HS-5 (cell line): ENCODE results near the gene VASH2.
"Not testable (repeated sequence)": the region's sequence is repeated elsewhere in the genome, so short reads cannot be mapped to it uniquely, and the experiment has no call there.

Experiments
- DNase-seq: peaks from one replicate; pipeline ENCODE4 v3.0.0-alpha.2; 2012; ENCODE audit warnings: low read depth

VASH2 gene

DNA sequence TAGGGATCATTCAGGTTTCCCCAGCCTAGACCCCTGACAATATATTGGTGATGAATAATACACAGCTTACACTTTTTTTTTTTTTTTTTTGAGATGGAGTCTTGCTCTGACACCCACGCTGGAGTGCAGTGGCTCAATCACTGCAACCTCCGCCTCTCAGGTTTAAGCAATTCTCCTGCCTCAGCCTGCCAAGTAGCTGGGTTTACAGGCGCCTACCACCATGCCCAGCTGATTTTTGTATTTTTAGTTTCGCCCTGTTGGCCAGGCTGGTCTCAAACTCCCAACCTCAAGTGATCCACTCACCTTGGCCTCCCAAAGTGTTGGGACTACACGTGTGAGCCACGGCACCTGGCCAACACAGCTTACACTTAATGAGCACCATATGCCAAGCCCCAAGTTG, 7.2 kb downstream of the VASH2 start:
- DNase-seq, result no peak

GRCh38 chr1:212958175-212958574, 7.8 kb downstream of the VASH2 start:
- DNase-seq, result no peak

DNA sequence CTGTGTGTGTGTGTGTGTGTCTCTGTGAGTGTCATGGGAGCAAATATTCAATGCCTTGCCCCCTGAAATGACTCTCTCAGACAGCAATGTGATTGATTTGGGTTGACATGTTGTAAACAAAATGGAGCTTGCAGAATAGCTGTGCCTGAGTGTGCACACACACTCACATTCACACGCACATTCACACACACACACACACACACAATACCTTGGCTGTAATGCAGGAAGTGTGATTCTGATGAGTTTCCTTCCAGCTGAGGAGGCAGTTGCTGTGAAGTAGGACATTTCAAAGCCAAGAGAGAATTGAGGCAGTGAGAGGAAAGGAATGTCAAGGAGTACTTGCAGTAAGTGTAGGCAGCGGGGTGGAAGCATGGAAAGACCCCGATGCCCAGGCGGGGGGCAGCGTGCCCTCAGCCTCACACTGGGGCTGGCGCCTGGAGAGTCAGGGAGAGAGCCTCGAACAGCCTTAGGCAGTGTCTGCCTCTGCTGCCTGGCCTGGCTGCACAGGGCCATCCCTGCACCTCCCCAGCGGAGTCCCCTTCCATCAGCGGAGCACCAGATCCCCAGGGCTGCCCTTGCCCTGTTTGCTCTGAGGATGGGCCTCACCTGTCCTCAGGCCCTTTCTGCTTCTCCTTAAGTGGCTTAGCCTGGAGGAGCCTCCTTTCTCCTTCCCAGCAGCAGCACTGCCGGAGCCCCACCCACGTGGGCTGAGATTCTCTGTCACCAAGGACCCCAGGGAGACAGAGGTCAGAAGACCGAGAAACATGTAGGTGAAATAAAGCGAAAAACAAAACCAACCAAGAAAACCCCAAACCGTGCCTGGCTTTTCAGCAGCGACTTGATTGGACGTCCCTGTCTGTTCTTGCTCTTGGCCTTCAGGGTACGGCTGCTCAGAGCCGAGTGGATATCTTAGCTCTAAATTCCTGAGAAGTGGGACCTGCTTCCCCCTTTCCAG, 9.2 kb downstream of the VASH2 start:
- no peak for DNase-seq

- DNase-seq, result no peak
These were observed 10.6 kb downstream of the VASH2 start for GRCh38 chr1:212960932-212961331.

GRCh38 chr1:212962509-212962908, 12.2 kb downstream of the VASH2 start:
- DNase-seq, result no peak

DNA sequence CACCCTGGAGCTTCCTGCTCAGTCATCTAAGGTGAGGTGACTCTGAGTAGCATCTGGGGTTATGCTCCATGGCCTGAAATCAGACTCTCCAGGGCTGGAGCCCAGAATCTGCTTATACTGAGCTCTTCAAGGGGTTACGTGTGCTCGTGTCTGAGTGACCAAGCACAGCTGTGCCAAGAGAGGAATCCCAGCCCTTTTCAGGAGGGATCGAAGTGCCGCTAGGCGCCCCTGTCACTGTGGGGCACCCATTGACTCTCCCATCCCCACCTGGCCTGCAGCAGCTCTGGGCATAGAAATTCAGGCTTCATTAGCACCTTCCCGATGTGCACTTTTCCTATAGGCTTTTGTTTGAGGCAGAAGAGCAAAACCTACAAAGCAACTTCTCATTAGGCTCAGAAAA, 13.8 kb downstream of the VASH2 start:
- DNase-seq, result no peak

GRCh38 chr1:212964993-212965392, 14.7 kb downstream of the VASH2 start:
- DNase-seq, result not testable (repeated sequence)

GRCh38 chr1:212966616-212967015, 16.3 kb downstream of the VASH2 start:
- no peak for DNase-seq

DNA sequence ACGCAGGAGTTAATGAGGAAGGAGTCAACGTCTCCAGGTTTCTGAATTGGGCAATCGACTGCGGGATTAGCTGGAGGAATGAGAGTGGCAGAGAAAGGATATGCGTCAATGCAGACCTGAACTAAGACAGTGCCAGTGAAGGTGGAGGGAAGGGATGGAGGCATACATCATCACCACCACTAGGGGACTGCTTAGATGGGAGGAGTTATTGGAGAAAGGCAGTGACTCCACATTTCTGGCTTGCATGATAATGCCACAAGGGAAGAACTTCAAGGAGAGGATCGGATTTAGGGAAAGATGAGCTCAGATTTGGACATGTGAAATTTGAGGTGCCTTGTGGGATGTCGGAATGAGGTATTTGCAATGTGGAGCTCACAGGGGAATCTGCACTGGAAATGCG, 17.5 kb downstream of the VASH2 start:
- no peak for DNase-seq

- no peak for DNase-seq
These were observed 18.1 kb downstream of the VASH2 start for GRCh38 chr1:212968368-212968863.

GRCh38 chr1:212970085-212970484, 19.7 kb downstream of the VASH2 start:
- no peak for DNase-seq

DNA sequence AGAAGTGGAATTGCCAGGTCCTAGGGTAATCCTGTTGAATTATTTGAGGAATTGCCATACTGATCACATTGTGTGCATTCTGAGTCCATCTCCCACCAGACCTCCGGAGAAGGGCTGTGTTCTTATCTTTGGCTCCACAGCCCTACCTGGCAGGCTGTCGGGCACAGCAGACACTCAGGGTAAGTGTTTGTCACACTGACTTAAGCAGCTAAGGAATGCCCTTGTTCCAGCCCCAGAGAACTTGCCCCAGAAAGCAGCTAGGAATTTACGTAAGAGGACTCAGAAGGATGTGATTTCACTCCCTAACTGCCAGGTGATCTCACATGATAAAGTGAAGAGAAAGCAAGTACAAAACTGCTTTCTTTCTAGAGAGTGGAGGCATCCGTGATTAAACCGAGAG, 21.0 kb downstream of the VASH2 start:
- DNase-seq, result no peak

GRCh38 chr1:212973426-212973825, 23.1 kb downstream of the VASH2 start:
- no peak for DNase-seq

DNA sequence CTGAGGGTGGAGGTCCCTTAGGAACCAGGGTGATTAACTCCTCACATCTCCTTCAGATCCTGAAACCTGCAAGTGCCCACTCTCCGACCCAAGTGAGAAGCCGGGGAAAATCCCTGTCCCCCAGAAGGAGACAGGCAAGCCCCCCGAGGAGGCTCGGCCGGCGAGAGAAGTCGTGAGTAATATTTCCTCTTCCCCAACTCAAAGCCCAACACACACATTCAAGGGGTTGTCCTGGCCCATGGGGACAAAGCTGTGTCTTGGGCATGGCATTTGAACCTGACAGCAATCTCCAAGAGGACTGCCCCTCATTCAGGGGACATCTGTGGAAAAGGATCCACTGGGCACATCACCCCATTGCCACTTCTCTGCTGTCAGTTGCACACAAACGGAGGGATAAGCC, 23.6 kb downstream of the VASH2 start:
- DNase-seq, result no peak

DNA sequence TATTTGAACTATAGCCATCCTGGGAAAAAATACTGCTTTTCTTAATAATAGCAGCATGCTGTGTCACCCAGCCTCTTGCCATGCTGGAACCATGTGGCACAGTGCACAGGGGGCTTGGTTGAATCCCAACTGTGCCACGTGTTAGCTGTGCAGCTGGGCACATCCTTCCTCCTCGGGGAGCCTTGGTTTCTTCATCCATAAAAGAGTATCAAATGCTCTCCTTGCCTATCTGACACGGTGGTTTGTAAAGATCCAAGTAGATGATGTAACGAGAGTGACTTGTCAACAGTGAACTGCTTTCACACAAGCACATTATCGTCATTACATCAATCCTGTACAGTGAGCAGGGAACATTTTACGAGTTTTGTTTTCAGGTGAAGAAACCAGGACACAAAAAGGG, 24.4 kb downstream of the VASH2 start:
- no peak for DNase-seq

DNA sequence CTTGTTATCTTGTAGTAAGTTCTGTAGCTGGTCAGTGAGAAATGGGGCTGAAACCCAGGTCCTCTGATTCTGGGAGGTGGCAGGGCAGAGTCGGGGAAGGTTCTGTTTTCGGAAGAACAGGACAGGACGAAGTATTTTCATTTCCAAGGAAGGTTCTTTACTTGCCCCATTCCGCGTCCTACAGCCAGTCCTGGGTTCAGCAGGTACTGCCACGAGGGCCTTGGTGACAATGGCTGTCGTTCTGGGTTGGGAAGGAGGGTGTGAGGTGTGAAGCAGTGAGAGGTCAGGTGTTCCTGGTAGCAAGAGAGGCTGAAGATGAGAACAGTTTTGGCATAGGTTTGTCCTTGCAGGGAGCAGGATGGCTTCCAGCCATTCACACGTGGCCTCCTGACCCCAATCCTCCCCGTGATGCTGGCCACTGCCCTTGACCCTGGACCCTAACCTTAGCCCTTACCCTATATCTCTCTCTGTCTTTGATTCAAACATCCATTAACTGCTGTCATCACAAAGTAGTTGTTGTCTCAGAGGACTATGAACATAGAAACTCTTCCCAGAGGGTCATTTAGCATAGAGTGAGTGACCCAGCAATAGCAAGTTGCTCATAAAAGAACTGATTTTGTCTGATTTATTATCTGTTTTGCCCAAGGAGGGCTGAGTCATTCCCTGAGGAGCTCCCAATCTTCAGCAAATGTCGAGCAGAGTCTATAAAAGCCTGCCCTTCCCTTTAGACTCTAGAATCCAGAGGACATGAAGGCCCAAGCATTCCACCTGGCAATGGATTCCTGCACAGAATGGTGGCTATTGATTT, 25.0 kb downstream of the VASH2 start:
- DNase-seq, result no peak

GRCh38 chr1:212976586-212976985, 26.2 kb downstream of the VASH2 start:
- no peak for DNase-seq

DNA sequence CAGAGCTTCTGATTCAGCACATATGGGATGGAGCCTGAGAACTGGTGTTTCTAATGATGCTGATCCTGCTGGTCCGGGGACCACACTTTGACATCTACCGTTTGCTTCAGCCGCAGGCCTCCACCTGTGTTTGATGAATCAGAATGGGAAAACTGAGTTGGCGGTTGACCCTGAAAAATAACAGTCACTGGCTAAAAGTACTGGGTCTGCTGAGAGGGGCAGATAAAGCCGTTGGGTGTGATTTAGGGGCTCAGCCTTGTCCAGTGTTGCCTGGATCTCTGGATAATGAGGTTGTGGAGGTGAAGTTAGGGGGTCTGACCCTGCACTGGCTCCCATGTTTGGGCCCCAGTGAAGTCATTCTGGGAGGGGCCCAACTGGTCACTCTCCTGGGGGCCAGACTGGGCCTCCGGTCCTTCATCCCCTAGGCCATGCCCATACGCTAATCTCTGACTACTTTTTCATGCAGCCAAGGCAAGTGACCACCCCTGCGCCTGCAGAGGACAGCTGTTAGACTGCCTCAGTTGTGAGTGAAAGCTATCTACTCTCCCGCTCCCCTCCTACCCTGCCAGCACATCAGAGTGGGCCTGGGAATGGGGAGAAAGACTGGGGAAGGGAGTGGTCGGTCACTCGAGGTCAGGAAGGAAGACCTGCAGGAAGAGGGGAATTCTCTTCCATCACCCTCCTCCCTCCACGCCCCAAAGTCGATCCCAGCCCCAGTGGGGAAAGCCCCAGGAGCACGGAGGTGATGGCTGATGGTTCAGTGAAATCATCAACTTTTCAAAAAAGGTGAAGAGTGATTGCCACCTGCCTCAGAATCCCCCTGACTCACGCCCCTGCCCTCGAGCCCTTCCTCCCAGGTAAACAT, 27.7 kb downstream of the VASH2 start:
- DNase-seq, result no peak

DNA sequence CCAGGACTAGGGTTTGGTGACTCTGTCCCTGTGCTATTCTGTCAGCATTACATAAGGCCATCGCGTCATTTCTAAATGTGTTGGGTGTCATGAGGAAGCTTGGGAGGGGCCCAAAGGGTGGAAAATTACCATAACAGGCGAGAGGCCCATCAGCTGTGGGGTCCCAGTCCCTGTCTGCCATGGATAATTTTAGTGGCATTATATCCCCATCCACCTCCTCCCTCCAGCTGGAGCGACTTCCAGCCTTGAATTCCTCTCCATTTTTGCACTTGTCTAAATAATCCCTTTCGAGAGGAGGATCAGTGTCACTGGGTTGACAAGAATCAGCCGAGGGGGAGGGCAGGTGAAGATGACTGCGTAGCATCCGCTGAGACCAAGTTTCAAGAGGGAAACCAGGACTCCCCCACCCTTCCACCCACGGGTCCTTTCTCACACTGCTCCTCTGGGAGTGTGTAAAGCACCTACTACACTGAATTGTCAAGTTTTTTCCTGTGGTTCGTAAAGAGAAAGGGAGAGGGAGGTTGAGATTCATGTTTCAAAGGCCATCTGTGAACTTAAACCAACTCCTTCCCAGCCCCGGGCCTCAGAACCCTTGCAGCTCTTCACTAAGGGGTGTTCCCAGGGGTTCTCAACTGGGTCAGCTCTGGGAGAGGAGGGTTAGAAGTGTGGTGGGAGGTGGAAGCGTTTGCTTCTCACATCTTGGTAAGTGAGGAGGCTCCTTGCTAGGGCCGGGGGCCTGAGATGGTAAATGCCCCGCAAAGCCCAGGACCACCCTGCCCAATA, 29.2 kb downstream of the VASH2 start:
- DNase-seq, result no peak

- no peak for DNase-seq
These were observed 29.9 kb downstream of the VASH2 start for GRCh38 chr1:212980123-212980785.
